HepG2 (cell line): ENCODE data around the gene IKBKE. TPM values are rescaled to one million over a fixed set of nuclear protein-coding genes. Genes with fewer than 3 reads are reported as not detected.

ENCODE experiments used
- ATAC-seq: fragments of 200-7000 bp; cut with Tn5 transposase; 3 replicates; pipeline ENCODE4 v1.9.1; 2020; ENCODE audit warnings: mild to moderate bottlenecking, moderate library complexity
- BruUV-seq: library from RNA; stranded (reverse); fragments of 400-500 nt; replicated peaks from 2 replicates; lab custom pipeline; 2021; lab: Mats Ljungman, UMichigan
- CTCF ChIA-PET: fragments of 300-600 bp; formaldehyde crosslinking; extraction: SDS; loops from one replicate; lab custom pipeline; 2021; ENCODE audit warnings: low total read pairs, inconsistent platforms, low intra/inter-chr PET ratio; lab: Yijun Ruan, JAX
- POLR2A ChIA-PET: fragments of 350-600 bp; sonication (Branson Sonifier 250); formaldehyde crosslinking; loops from one replicate; lab custom pipeline; 2020; ENCODE audit warnings: antibody characterized with exemption, inconsistent platforms; lab: Yijun Ruan, JAX
- DNase-seq: peaks from one replicate; pipeline ENCODE4 v3.0.0-alpha.2; 2015; ENCODE audit warnings: low spot score
- FAIRE-seq: peaks from 3 replicates; lab custom pipeline; 2011; peaks lifted over from hg19 to GRCh38; lab: Jason Lieb, UNC
- H2AFZ ChIP-seq: one replicate; pipeline ENCODE4 v1.6.1; 2011; ENCODE audit warnings: low read length, inconsistent platforms
- H3K27ac ChIP-seq: fragments of 300-600 bp; 3 replicates; pipeline ENCODE4 v1.8.0; 2011; ENCODE audit warnings: mixed run types, mild to moderate bottlenecking, mixed read lengths, low read length, inconsistent platforms; ENCODE audit not compliant: insufficient read depth; ENCODE audit errors: extremely low read length
- H3K27me3 ChIP-seq, 2 experiments: fragments of 200-600 bp in 1 of 2; 2 replicates in 1 of 2; 3 replicates in 1 of 2; pipeline versions ENCODE4 v1.6.0 to v1.8.0; 2011; ENCODE audit warnings: low read length in 2 of 2, mild to moderate bottlenecking in 2 of 2, moderate library complexity in 2 of 2, inconsistent platforms in 1 of 2; ENCODE audit not compliant: insufficient read depth in 2 of 2, control insufficient read depth in 1 of 2
- H3K36me3 ChIP-seq, 2 experiments: fragments of 200-600 bp in 1 of 2; replicated peaks in 1 of 2; 2 replicates in 1 of 2; 3 replicates in 1 of 2; pipeline versions ENCODE4 v1.5.1 to v1.8.0; 2011; ENCODE audit warnings: low read length in 2 of 2, inconsistent platforms in 1 of 2; ENCODE audit not compliant: insufficient read depth in 2 of 2, control insufficient read depth in 1 of 2
- H3K4me1 ChIP-seq: 2 replicates; pipeline ENCODE4 v1.5.1; 2012; ENCODE audit warnings: low read length, inconsistent platforms; ENCODE audit not compliant: insufficient read depth
- H3K4me2 ChIP-seq: 2 replicates; pipeline ENCODE4 v1.6.0; 2011; ENCODE audit warnings: low read depth, low read length, inconsistent platforms
- H3K4me3 ChIP-seq, 3 experiments: fragments of 200-600 bp in 1 of 3; sonication (generic), shearing (Covaris generic) in 1 of 3; replicated peaks in 1 of 3; 2 replicates each; pipeline ENCODE4 v1.5.1; 2011 to 2016; ENCODE audit warnings: low read length in 3 of 3, inconsistent platforms in 2 of 3, low read depth in 2 of 3, mild to moderate bottlenecking in 2 of 3, control low read depth in 1 of 3, mixed read lengths in 1 of 3; ENCODE audit not compliant: insufficient read depth in 1 of 3
- H3K79me2 ChIP-seq: one replicate; pipeline ENCODE4 v1.6.1; 2011; ENCODE audit warnings: low read length, inconsistent platforms; ENCODE audit not compliant: insufficient read depth
- H3K9ac ChIP-seq: 2 replicates; pipeline ENCODE4 v1.6.0; 2011; ENCODE audit warnings: mild to moderate bottlenecking, low read depth, low read length, inconsistent platforms; ENCODE audit not compliant: insufficient read depth
- H3K9me3 ChIP-seq: 2 replicates; pipeline ENCODE4 v1.5.1; 2012; ENCODE audit warnings: mild to moderate bottlenecking, low read length
- H4K20me1 ChIP-seq: 2 replicates; pipeline ENCODE4 v1.6.0; 2011; ENCODE audit warnings: inconsistent platforms, mild to moderate bottlenecking, low read length, moderate library complexity; ENCODE audit not compliant: insufficient read depth
- CTCF ChIP-seq: sonication (generic); formaldehyde crosslinking; IDR thresholded peaks from 2 replicates; pipeline ENCODE4 v1.5.0; 2020; ENCODE audit warnings: mild to moderate bottlenecking, missing genetic modification reagents, moderate library complexity
- DZIP1 ChIP-seq: sonication (generic); formaldehyde crosslinking; IDR thresholded peaks from 2 replicates; pipeline ENCODE4 v1.5.0; 2020; ENCODE audit warnings: mild to moderate bottlenecking, missing genetic modification reagents
- HNRNPL ChIP-seq: fragments of 200-400 bp; formaldehyde crosslinking; IDR thresholded peaks from 2 replicates; pipeline ENCODE4 v1.6.1; 2017; ENCODE audit warnings: mild to moderate bottlenecking, low read depth, low read length
- NFE2L2 ChIP-seq: fragments of 150-350 bp; IDR thresholded peaks from 2 replicates; pipeline ENCODE4 v1.6.1; 2014; ENCODE audit warnings: low read length
- RAD21 ChIP-seq: fragments of 450-650 bp; formaldehyde crosslinking; IDR thresholded peaks from 2 replicates; pipeline ENCODE4 v1.5.0; 2020; ENCODE audit warnings: mild to moderate bottlenecking
- SMC3 ChIP-seq: IDR thresholded peaks from 2 replicates; pipeline ENCODE4 v1.6.1; 2011; ENCODE audit warnings: low read length, improper control_type of control experiment
- STAG1 ChIP-seq: sonication (generic); formaldehyde crosslinking; IDR thresholded peaks from 2 replicates; pipeline ENCODE4 v1.4.0; 2020; ENCODE audit warnings: missing genetic modification reagents
- XRCC5 ChIP-seq: fragments of 200-400 bp; formaldehyde crosslinking; optimal IDR thresholded peaks from 2 replicates; pipeline ENCODE3; 2017; ENCODE audit warnings: mild to moderate bottlenecking, low read length
- WGBS: methylation state at CpG from one replicate; pipeline ENCODE4 v1.1.6; 2017; ENCODE audit warnings: low lambda C conversion rate; 5-methylcytosine and 5-hydroxymethylcytosine counted together
- in situ Hi-C: cut with HindIII; loops from 2 replicates; pipeline ENCODE4 v1.10.0; 2017; ENCODE audit warnings: low pct_unique_long_range_greater_than_20kb; ENCODE audit not compliant: extremely low pct_ligation_motif_present
- intact Hi-C: fragments of 100-400 bp; cut with micrococcal nuclease; formaldehyde crosslinking; loops from one replicate; pipeline ENCODE4 v1.10.0; 2022; ENCODE audit not compliant: unreplicated experiment
- polyA plus RNA-seq, 8 experiments: library from polyadenylated mRNA; depleted of rRNA in 3 of 8; stranded (reverse) in 7 of 8; unstranded in 1 of 8; fragments of >200 nt; fragmentation: Illumina TruSeq in 4 of 8; extraction: Trizol in 4 of 8; gene quantifications; 2 replicates each; pipeline versions ENCODE4 v1.2.1 to v1.2.3, GENCODE V29; 2011 to 2016; ENCODE audit warnings: low read depth in 4 of 8, missing spikeins in 1 of 8, mixed read lengths in 1 of 8; ENCODE audit not compliant: insufficient read depth in 1 of 8
- total RNA-seq, 5 experiments: library from RNA; depleted of rRNA; stranded (reverse); fragments of >200 nt; fragmentation: Illumina TruSeq; extraction: Trizol; gene quantifications; 2 replicates each; pipeline ENCODE4 v1.2.3, GENCODE V29; 2016; ENCODE audit warnings: low read depth in 1 of 5

IKBKE gene
- total and polyA plus RNA-seq, 2 of the 13 experiments (the other 11 are each of a cell fraction or from before 2014, with no cell fraction given), result 4.5 to 5.8 TPM

GRCh38 chr1:206479183-206480125, 9.2 kb downstream of the IKBKE start:
- DNase-seq (peak; percentile 58), FAIRE-seq (peak; percentile 82), ATAC-seq (peak; percentile 82)
- POLR2A ChIA-PET, result interaction anchor here (2.3 kb wide), 1 partner anchor 9 kb away, joined by 16 read pairs; the partner anchor contains the start of gene IKBKE
- in situ Hi-C loops, result no loop called here
- Histone ChIP-seq H2AFZ (no peak overlapping the region), H3K27me3 (no peaks in the 10 kb centered on the region), H4K20me1 (no peaks in the 10 kb centered on the region), H3K4me2 (no peak overlapping the region), H3K27ac (no peak overlapping the region), H3K36me3 (peaks cover 10 to 21% of the 10 kb centered on the region in 2 experiments; a peak in 4 of 5 replicates), H3K79me2 (no peaks in the 10 kb centered on the region), H3K9ac (no peak overlapping the region), H3K9me3 (no peaks in the 10 kb centered on the region), H3K4me3 (no peak overlapping the region), H3K4me1 (no peaks in the 10 kb centered on the region)
- CTCF ChIA-PET, result interaction anchor here (1.1 to 1.4 kb wide), 3 partner anchors 18 to 104 kb away, joined by 4 to 5 read pairs (median 4); no protein-coding TSS in a partner anchor
- intact Hi-C loops, result loop anchor here (1.0 kb wide), 1 partner anchor 15 kb away; no protein-coding TSS in a partner anchor
- 74% methylated on average over 14 of the region's 14 CpGs for WGBS
- TF ChIP-seq STAG1 (CRISPR knock-in tag) (peak; percentile 71), HNRNPL (0 out of 2 replicates have a peak, but pooled peaks have one; percentile 40), NFE2L2 (no peak), CTCF (CRISPR knock-in tag) (peak; percentile 85), XRCC5 (peak; percentile 29), SMC3 (peak; percentile 62), RAD21 (peak; percentile 50; the same call in 1 of the 2 replicates), DZIP1 (CRISPR knock-in tag) (no peak)
- no TSS peak for BruUV-seq
